GM10847 (cell line): ENCODE data around the gene GRAP.

Experiments
- POLR2A ChIP-seq: IDR thresholded peaks from 2 replicates; pipeline ENCODE4 v1.6.1; 2011; ENCODE audit not compliant: insufficient read length; ENCODE audit errors: extremely low read depth

Gene GRAP

GRCh38 chr17:18990331-18990730 is 56.4 kb downstream of the GRAP start:
- no peak for TF ChIP-seq POLR2A

DNA sequence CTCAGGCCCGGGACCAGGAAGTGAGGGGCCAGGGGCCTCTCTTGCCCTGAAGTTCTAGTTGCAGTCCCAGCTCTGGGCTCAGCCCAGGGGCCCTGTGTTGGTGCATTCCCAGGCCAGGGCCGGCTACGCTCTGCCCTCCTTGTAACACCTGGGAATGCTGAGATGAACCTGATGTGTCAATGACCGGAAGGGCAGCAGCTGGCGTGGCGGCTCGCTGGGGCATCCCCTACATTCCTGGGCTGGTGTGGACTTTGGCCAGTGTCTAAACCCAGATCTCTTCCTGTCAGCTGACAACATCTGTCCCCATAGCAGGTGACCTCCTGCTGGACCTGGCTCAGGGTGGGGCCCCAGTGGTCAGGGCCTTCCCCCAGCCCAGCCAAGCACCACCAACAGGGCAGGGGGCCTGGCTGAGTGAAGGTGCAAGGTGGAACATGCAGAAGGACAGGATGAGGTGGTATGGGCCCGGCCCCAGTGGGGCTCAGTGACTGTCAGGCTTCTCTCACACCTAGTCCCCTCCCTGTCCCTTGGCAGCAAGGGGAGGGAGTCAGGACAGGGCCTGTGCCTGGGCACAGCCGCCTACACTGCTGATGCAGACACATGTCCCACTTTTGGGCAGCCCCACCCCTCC is 58.1 kb downstream of the GRAP start:
- TF ChIP-seq POLR2A: no peak

GRCh38 chr17:18987862-18988545 is 58.8 kb downstream of the GRAP start:
- TF ChIP-seq POLR2A: no peak

GRCh38 chr17:18987230-18987610 is 59.5 kb downstream of the GRAP start:
- no peak for TF ChIP-seq POLR2A

DNA sequence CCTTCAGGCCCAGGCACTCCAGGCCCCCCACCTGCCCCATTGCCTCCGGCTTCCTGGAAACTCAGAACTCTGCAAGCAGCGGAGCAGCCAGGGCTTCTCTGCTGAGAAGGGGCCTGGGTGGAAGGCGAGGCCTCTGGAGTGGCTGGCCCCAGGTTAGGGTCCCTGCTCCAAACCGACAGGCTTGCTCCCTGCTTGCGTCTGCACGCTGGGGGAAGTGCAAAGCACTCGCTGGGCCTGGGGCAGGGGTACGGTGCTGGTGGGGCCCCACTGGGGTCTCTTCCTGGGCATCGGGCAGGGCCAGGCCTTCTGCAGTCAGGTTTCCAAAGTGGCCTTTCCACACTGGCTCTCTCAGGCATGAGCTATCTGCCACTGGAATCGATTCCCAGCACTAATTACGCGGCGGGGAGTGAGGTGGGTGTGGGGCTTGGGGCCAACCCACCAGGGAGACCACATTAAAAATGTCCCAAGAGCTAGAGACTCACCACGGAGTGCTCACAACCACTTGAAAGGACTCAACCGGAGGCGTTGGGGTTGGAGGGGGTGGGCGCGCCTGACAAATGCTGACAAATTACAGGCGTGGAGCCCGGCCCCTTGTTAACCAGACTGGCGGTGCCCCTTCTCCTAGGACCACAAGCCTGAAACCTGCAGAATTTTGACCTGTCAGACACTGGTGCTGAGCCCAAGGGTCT is 60.1 kb downstream of the GRAP start:
- no peak for TF ChIP-seq POLR2A

- TF ChIP-seq POLR2A: no peak
Observed at GRCh38 chr17:18985475-18985874, 61.3 kb downstream of the GRAP start.

DNA sequence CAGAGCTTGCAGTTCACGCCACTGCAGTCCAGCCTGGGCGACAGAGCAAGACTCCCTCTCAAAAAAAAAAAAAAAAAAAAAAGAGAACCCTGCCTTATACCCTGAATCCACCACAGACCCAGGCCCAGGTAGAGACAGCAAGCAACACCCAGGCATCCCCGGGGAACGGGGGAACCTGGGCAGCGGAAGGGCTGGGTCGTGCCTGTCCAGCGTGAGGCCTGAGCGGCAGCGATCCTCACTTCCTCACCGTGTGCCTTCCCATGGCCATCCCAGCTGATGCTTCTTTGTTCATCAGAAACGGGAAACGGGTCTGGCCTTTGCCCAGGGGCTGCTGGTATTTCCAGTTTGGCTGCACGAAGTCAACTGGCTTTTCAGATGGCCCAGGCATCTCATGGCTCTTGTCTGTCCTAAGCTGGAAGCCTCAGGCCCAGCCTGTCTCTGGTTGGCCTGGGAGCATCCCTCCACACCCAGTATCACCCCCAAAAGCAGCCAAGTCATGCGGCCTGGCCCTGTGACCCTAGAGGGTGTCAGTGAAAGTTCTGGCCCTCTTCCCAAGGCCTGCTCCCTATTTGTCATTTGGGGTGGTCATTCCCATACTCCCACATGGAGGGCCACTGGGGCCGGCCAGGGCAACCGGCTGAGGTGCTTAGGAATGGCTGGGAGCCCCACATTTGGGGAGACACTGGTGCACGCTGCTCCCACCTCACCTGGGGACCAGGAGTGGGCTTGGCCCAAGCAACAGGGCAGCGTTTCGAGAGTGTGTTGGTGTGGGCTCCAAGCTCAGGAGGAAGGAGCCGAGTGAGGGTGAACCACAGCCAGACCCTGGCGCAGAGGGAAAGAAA is 62.3 kb downstream of the GRAP start:
- no peak for TF ChIP-seq POLR2A

GRCh38 chr17:18981642-18982424 is 64.9 kb downstream of the GRAP start:
- no peak for TF ChIP-seq POLR2A

GRCh38 chr17:18981335-18981641 is 65.5 kb downstream of the GRAP start:
- TF ChIP-seq POLR2A: no peak

GRCh38 chr17:18980682-18981334 is 65.9 kb downstream of the GRAP start:
- TF ChIP-seq POLR2A: no peak

DNA sequence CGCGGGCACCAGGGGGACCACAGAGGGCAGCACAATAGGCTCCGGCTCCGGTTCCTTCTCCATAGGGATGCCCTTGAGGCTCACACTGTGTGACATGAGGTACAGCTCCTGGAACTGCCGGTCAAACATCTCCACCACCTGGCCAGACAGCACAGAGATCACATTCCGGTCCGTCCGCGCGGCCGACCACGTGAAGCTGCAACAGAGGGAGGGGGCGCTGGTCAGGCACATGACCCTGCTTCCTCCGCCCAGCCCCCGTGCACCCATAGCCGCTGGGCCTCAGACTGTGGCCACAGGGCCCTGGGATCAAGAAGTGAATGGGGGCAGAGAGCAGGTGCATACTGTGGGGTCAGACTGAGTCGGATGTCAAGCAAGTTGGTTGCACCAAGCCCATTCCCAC is 68.1 kb downstream of the GRAP start:
- no peak for TF ChIP-seq POLR2A

DNA sequence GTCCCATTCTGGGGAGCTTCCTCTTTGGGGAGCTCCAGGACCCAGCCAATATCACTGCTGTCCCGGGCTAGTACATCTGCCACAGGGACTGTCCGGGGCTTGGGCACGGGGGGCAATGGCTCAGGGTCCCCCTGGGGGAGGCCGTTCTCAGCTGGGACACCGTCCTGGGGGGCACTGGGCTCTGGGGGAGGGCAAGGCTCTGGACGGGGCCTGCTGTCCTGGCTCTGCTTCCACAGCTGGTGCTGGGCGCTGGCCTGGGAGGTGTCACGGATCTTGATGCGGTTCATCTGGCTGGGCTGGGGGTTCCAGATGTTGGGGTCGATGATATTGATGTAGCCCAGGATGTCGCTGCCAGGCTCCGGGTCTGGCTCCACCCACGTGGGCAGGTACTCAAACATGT is 68.7 kb downstream of the GRAP start:
- no peak for TF ChIP-seq POLR2A

DNA sequence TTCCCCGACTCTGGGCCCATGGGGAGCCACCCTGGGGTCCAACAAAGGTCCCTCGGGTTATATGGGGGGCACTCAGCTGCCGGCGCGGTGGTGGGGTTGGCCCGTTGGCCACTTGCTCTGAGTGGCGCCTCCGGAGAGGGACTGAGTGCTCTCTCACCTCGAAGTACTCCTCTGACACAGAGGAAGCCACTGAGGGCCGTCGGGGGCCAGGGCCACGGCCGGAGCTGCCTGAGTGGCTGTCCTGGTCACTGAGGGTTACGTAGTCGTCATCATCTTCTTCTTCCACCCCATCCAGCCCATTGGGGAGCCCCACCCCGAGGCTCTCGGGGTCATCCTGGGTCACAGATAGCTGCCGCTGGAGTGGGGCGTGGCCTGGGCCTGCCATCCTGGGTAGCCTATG is 69.1 kb downstream of the GRAP start:
- no peak for TF ChIP-seq POLR2A

- TF ChIP-seq POLR2A: no peak
Observed at GRCh38 chr17:18977021-18977420, 69.7 kb downstream of the GRAP start.
